Measurements from ENCODE around the gene HABP4.

- TF ChIP-seq ELF4 (IDR thresholded peaks at IDR 0.05) (no peak), SP1 (IDR thresholded peaks at IDR 0.05) (no peak), ZNF384 (IDR thresholded peaks at IDR 0.05) (no peak), TARDBP (IDR thresholded peaks at IDR 0.05) (no peak), FOXM1 (IDR thresholded peaks at IDR 0.05; ENCODE audit: borderline replicate concordance) (no peak), FOXA1 (IDR thresholded peaks at IDR 0.05) (no peak), BHLHE40 (IDR thresholded peaks at IDR 0.05; ENCODE audit: borderline replicate concordance) (no peak), FOXK2 (IDR thresholded peaks at IDR 0.05) (no peak), PKNOX1 (IDR thresholded peaks at IDR 0.05) (no peak), SUZ12 (IDR thresholded peaks at IDR 0.05) (no peak), HDGF (IDR thresholded peaks at IDR 0.05; ENCODE audit: borderline replicate concordance) (no peak)
Measured at GRCh38 chr9:96453625-96454024, 3.7 kb downstream of the HABP4 start.

Measured in HEK293T (cell line).